Astrocyte of the spinal cord (primary cell): ENCODE data around the gene NHSL1.

ENCODE experiments used
- DNase-seq: peaks from one replicate; pipeline ENCODE4 v3.0.0; 2011; ENCODE audit warnings: low read depth, low spot score
- H3K4me3 ChIP-seq: 2 replicates; pipeline ENCODE4 v1.5.1; 2011; ENCODE audit warnings: low read depth, mild to moderate bottlenecking, low read length, moderate library complexity
- in situ Hi-C: cut with HindIII; loops from 2 replicates; pipeline ENCODE4 v1.10.0; 2017; ENCODE audit warnings: low sequenced_read_pairs
- TF ChIP-seq, protein P1 (sequence below): IDR thresholded peaks from 2 replicates; pipeline ENCODE4 v1.5.1; 2012; ENCODE audit warnings: low read depth, mild to moderate bottlenecking, low read length, inconsistent platforms

The NHSL1 gene

DNA sequence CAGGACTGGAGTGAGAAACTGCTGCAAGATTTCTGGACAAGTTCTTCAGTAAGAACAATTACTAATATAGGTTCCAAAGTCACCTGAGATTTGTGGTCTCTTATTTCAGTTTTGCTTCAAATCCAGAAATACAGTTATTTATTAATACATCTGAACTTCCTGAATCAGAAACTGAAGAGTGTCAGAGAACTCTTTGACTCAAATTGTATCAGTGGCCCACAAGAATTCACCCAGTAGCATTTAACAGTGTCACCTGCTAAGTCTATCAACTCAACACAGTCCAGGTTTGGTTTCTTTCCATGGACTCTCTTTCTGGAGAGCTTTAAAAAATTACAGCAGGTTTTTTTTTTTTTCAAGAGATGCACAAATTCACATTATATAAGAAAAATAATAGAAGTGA, 18.8 kb upstream of the NHSL1 start:
- in situ Hi-C loops, result no loop called here
- TF ChIP-seq, protein P1, sequence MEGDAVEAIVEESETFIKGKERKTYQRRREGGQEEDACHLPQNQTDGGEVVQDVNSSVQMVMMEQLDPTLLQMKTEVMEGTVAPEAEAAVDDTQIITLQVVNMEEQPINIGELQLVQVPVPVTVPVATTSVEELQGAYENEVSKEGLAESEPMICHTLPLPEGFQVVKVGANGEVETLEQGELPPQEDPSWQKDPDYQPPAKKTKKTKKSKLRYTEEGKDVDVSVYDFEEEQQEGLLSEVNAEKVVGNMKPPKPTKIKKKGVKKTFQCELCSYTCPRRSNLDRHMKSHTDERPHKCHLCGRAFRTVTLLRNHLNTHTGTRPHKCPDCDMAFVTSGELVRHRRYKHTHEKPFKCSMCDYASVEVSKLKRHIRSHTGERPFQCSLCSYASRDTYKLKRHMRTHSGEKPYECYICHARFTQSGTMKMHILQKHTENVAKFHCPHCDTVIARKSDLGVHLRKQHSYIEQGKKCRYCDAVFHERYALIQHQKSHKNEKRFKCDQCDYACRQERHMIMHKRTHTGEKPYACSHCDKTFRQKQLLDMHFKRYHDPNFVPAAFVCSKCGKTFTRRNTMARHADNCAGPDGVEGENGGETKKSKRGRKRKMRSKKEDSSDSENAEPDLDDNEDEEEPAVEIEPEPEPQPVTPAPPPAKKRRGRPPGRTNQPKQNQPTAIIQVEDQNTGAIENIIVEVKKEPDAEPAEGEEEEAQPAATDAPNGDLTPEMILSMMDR, result no peak
- no peak overlapping the region for H3K4me3 ChIP-seq
- DNase-seq, result no peak

DNA sequence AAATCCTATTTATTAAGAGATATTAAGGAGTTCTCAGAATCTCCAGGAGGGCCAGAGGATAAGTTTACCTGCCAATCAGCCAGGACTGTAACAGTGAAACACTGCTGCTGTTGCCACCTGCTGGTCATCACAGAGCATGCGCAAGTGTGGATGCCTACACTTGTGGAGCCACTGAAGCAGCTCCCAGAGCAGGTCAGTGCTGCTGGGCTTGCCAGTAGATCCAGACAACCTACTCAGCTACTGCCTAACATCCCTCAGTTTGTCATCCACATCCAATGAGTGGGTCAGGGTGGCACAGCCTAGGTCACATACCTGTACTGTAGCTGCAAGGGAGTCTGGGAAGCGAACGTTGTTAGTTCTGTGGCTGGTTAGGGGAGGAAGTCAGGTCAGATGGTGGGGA, 18.3 kb upstream of the NHSL1 start:
- in situ Hi-C loops, result no loop called here
- DNase-seq, result no peak

DNA sequence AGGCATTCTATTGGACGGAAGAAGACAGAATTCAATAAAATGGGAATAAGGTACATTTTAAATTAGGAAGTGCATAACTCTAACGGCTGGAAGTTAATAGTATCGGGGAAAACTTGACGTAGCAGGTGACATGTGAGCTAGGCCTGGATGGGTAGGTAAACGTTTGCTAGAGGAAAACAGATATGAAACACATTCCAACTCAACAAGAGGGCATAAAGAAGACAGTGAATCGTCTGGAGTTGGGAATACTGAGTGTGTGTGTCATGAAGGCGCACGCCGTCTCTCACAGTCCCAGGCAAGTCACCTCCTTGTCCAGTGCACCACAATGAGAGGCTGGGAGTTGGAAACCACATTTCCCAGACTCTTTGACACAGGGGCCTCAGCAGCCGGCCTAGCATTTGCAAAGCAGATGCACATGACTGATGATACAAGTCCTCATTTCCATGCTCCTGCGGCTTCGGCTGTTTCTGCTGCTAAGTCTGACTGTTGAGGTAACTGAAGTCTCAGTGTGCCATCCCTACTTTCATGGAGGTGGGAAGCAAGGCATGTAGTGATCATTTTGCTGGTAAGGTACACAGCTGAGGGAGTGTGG, 16.5 kb upstream of the NHSL1 start:
- H3K4me3 ChIP-seq, result no peak overlapping the region
- DNase-seq, result no peak
- in situ Hi-C loops, result no loop called here
- TF ChIP-seq, protein P1, result no peak

More for the DNA sequence above, 18.3 kb upstream of the NHSL1 start:
- no peak overlapping the region for H3K4me3 ChIP-seq
- TF ChIP-seq, protein P1, result peak; percentile 58

- TF ChIP-seq, protein P1, result no peak
- H3K4me3 ChIP-seq, result no peak overlapping the region
- no peak for DNase-seq
- in situ Hi-C loops, result no loop called here
These were observed 15.7 kb upstream of the NHSL1 start for GRCh38 chr6:138514860-138515540.

GRCh38 chr6:138512609-138513008, 13.3 kb upstream of the NHSL1 start:
- DNase-seq, result no peak
- no peak overlapping the region for H3K4me3 ChIP-seq
- TF ChIP-seq, protein P1, result no peak
- in situ Hi-C loops, result no loop called here

DNA sequence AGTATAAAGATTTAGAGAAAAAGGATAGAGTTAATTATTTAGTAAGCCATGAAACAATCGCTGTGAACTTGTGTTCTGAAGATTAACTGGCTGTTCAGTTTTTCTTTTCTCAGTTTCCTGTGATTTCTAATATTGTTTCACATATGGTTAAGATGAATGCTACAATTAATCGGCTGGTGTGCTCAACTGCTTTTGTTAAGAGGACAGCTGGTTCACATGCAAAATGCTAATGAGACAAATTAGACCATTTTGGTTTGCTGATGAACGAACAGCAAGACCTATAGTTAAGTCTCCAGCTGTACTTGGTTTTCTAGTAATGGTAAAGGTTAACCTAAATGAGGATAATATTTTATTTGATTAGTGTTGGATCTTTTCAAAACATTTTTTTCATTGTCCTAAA, 10.8 kb upstream of the NHSL1 start:
- TF ChIP-seq, protein P1, result no peak
- no peak for DNase-seq
- in situ Hi-C loops, result no loop called here
- H3K4me3 ChIP-seq, result no peak overlapping the region
